HG02759 (cell line): ENCODE measurements around the gene HNRNPH2.
A peak's percentile ranks its signal among the peaks of the same experiment; 100 is the strongest.

Source experiments
- ATAC-seq: cut with Tn5 transposase; IDR thresholded peaks from one replicate; pipeline ENCODE4 v1.9.1; 2021; ENCODE audit warnings: mild to moderate bottlenecking, moderate library complexity; ENCODE audit not compliant: unreplicated experiment

Gene HNRNPH2

GRCh38 chrX:101450961-101451360 lies 42.9 kb downstream of the HNRNPH2 start:
- ATAC-seq: no peak

- ATAC-seq: no peak
These were observed 44.0 kb downstream of the HNRNPH2 start for GRCh38 chrX:101452056-101452455.

GRCh38 chrX:101460669-101461068 lies 52.6 kb downstream of the HNRNPH2 start:
- ATAC-seq: no peak

GRCh38 chrX:101462892-101463291 lies 54.9 kb downstream of the HNRNPH2 start:
- ATAC-seq: peak; percentile 55
